ENCODE data around the gene ZNF274. TPM values are rescaled to one million over a fixed set of nuclear protein-coding genes. Genes with fewer than 3 reads are reported as not detected.

Gene ZNF274
- total RNA-seq, 4 donors from 2014 or later, result 26.8 to 70.2 (median 36.5) TPM

DNA sequence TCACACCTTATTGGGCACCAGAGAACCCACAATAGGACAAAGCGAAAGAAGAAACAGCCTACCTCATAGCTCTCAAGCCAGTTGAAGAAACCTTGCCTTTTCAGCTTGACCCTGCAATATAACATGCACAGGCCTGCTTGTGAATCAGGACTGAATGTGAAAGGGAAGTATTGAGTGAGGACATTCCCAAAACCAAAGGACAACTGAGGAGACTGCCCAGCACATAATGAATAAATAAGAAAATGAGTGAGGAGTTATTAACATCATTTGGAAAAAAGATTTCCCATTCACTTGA, 30.2 kb downstream of the ZNF274 start:
- H3K4me1 ChIP-seq, result no peaks in the 10 kb centered on the region
- H3K27me3 ChIP-seq, result no peaks in the 10 kb centered on the region
- H3K27ac ChIP-seq, result no peak overlapping the region
- H3K36me3 ChIP-seq, result peaks cover 58% of the 10 kb centered on the region
- TF ChIP-seq, protein P1, sequence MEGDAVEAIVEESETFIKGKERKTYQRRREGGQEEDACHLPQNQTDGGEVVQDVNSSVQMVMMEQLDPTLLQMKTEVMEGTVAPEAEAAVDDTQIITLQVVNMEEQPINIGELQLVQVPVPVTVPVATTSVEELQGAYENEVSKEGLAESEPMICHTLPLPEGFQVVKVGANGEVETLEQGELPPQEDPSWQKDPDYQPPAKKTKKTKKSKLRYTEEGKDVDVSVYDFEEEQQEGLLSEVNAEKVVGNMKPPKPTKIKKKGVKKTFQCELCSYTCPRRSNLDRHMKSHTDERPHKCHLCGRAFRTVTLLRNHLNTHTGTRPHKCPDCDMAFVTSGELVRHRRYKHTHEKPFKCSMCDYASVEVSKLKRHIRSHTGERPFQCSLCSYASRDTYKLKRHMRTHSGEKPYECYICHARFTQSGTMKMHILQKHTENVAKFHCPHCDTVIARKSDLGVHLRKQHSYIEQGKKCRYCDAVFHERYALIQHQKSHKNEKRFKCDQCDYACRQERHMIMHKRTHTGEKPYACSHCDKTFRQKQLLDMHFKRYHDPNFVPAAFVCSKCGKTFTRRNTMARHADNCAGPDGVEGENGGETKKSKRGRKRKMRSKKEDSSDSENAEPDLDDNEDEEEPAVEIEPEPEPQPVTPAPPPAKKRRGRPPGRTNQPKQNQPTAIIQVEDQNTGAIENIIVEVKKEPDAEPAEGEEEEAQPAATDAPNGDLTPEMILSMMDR (IDR thresholded peaks at IDR 0.05), result no peak
- no peak for TF ChIP-seq POLR2AphosphoS5 (IDR thresholded peaks at IDR 0.05)
- TF ChIP-seq POLR2A (IDR thresholded peaks at IDR 0.05), result no peak
- TF ChIP-seq EP300 (IDR thresholded peaks at IDR 0.05), result no peak
- no peak for DNase-seq (ENCODE audit: low spot score in 2 of 2)
- peaks cover 96% of the 10 kb centered on the region for H3K9me3 ChIP-seq
- no peak overlapping the region for H3K4me3 ChIP-seq
- 100% methylated on average over 1 of the region's 1 CpG for WGBS

DNA sequence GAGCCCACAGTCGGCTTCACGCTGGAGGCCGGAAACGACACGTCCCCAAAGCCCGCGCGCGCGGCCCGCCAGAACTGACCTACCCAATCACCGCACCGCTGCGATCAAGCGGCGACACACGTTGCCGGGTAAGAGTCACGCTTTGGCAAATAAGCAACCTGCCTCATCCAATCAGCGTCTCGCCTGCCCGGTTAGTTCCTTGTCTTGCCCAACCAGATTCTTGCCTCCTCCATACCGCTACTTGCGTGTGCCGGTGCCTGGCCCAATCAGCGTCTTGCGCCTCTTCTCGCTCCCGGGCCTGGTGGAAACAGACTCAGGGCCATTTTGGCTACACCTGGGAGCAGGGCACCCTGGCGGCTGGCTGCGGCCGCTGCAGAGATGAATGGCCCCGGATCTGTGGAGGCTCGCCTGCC, 34.2 kb downstream of the ZNF274 start:
- no peaks in the 10 kb centered on the region for H3K4me1 ChIP-seq
- peaks cover 18% of the 10 kb centered on the region for H3K36me3 ChIP-seq
- no peak overlapping the region for H3K27ac ChIP-seq
- TF ChIP-seq POLR2A (IDR thresholded peaks at IDR 0.05) (no peak), POLR2AphosphoS5 (IDR thresholded peaks at IDR 0.05) (no peak), EP300 (IDR thresholded peaks at IDR 0.05) (no peak)
- TF ChIP-seq, protein P1 (IDR thresholded peaks at IDR 0.05), result no peak
- H3K9me3 ChIP-seq, result peaks cover 72% of the 10 kb centered on the region
- WGBS, result 58% methylated on average over 31 of the region's 34 CpGs
- no peak overlapping the region for H3K4me3 ChIP-seq
- no peaks in the 10 kb centered on the region for H3K27me3 ChIP-seq
- DNase-seq (ENCODE audit: low spot score in 2 of 2), result no peak

GRCh38 chr19:58217607-58218391, 34.9 kb downstream of the ZNF274 start:
- Histone ChIP-seq H3K36me3 (peaks cover 11% of the 10 kb centered on the region), H3K9me3 (peaks cover 68% of the 10 kb centered on the region), H3K4me3 (no peak overlapping the region), H3K27me3 (no peaks in the 10 kb centered on the region), H3K4me1 (no peaks in the 10 kb centered on the region), H3K27ac (no peak overlapping the region)
- TF ChIP-seq EP300 (IDR thresholded peaks at IDR 0.05) (no peak), POLR2A (IDR thresholded peaks at IDR 0.05) (no peak), POLR2AphosphoS5 (IDR thresholded peaks at IDR 0.05) (no peak)
- TF ChIP-seq, protein P1 (IDR thresholded peaks at IDR 0.05), result no peak
- no peak for DNase-seq (ENCODE audit: low spot score in 2 of 2)
- WGBS, result 94% methylated on average over 21 of the region's 25 CpGs

DNA sequence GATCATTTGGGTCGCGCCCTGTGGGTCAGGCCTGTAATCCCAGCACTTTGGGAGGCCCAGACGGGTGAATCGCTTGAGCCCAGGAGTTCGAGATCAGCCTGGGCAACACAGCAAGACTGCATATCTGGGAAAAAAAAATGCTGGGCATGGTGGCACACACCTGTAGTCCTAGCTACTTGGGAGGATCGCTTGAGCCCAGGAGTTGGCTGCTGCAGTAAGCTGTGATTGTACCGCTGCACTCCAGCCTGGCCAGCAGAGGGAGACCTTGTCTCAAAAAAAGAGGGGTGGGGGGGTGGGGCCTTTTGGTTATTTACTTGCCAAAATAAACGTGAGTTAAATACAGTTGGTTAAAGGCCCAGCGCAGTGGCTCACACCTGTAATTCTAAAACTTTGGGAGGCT, 36.0 kb downstream of the ZNF274 start:
- H3K4me1 ChIP-seq, result no peaks in the 10 kb centered on the region
- no peaks in the 10 kb centered on the region for H3K36me3 ChIP-seq
- TF ChIP-seq EP300 (IDR thresholded peaks at IDR 0.05), result no peak
- TF ChIP-seq, protein P1 (IDR thresholded peaks at IDR 0.05), result no peak
- no peak for TF ChIP-seq POLR2AphosphoS5 (IDR thresholded peaks at IDR 0.05)
- no peak for TF ChIP-seq POLR2A (IDR thresholded peaks at IDR 0.05)
- H3K4me3 ChIP-seq, result no peak overlapping the region
- no peak overlapping the region for H3K27ac ChIP-seq
- no peaks in the 10 kb centered on the region for H3K27me3 ChIP-seq
- WGBS, result 58% methylated on average over 9 of the region's 9 CpGs
- no peak for DNase-seq (ENCODE audit: low spot score in 2 of 2)
- H3K9me3 ChIP-seq, result peaks cover 65% of the 10 kb centered on the region

- WGBS, result 24% methylated on average over 7 of the region's 23 CpGs
- peaks cover 18% of the 10 kb centered on the region for H3K9me3 ChIP-seq
- TF ChIP-seq EP300 (IDR thresholded peaks at IDR 0.05), result no peak
- no peak for TF ChIP-seq POLR2AphosphoS5 (IDR thresholded peaks at IDR 0.05)
- TF ChIP-seq, protein P1 (IDR thresholded peaks at IDR 0.05), result no peak
- no peak for TF ChIP-seq POLR2A (IDR thresholded peaks at IDR 0.05)
- peak overlapping the region; percentile 62 for H3K27ac ChIP-seq
- H3K4me1 ChIP-seq, result peaks cover 13% of the 10 kb centered on the region
- H3K27me3 ChIP-seq, result no peaks in the 10 kb centered on the region
- peak overlapping the region; percentile 59 for H3K4me3 ChIP-seq
- peaks cover 28% of the 10 kb centered on the region for H3K36me3 ChIP-seq
- no peak for DNase-seq (ENCODE audit: low spot score in 2 of 2)
These were observed 45.2 kb downstream of the ZNF274 start for GRCh38 chr19:58227964-58228584.
